Dedifferentiated amniotic fluid mesenchymal stem cell (primary cell): Measurements from ENCODE around the gene CLIC4.
"Not testable (repeated sequence)": the region's sequence is repeated elsewhere in the genome, so short reads cannot be mapped to it uniquely, and the experiment has no call there.

Source experiments
- DNase-seq: peaks from one replicate; pipeline ENCODE4 v3.0.0-alpha.2; 2016; ENCODE audit errors: extremely low spot score

Gene CLIC4

GRCh38 chr1:24875257-24875656, 130.0 kb downstream of the CLIC4 start:
- no peak for DNase-seq

- no peak for DNase-seq
Measured at GRCh38 chr1:24875991-24876506, 130.8 kb downstream of the CLIC4 start.

DNA sequence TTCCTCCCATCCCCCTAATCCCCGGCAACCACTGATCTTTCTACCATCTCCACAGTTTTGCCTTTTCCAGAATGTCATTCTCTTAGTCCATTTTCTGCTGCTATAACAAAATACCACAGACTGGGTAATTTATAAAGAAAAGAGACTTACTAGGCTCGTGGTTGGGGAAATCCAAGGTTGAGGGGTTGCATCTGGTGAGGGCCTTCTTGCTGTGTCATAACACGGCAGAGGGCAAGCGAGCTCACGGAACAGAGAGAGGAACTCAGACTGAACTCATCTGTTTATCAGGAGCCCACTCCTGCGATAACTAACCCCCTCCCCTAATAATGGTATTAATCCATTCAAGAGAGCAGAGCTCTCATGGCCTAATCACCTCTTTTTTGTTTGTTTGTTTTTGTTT, 132.8 kb downstream of the CLIC4 start:
- DNase-seq, result no peak

DNA sequence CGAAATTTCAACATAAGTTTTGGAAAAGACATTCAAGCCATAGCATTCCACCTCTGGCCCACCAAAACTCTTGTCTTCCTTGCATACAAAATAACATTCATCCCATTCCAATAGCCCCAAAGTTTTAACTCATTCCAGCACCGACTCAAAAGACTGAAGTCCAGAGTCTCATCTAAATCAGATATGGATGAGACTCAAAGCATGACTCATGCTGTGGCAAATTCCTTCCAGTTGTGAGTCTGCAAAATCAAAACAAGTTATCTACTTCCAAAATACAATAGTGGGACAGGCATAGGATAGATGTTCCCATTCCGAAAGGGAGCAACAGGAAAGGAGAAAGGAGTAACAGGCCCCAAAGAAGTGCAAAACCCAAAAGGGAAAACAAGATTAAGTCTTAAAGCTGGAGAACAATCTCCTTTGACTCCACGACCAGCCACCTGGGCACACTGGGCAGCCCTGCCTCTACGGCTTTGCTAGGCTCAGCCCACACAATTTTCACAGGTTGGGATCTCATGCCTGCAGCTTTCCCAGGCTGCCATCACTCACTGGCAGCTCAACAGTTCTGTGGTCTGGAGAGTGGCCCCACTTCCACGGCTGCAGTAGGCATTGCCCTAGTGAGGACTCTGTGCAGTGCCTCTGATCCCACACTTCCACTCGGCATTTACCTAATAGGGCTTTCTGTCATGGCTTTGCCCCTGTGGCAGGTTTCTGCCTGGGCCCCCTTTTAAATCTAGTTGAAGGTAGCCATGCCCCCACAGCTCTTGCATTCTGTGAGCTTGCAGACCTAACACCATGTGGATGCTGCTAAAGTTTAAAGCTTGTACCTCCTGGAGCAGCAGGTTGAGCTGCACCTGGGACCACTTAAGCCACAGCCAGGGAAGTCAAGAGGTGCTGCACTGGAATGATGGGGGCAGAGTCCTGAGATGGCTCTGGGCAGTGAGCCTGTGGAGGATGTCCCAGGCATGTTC, 133.8 kb downstream of the CLIC4 start:
- DNase-seq, result no peak

DNA sequence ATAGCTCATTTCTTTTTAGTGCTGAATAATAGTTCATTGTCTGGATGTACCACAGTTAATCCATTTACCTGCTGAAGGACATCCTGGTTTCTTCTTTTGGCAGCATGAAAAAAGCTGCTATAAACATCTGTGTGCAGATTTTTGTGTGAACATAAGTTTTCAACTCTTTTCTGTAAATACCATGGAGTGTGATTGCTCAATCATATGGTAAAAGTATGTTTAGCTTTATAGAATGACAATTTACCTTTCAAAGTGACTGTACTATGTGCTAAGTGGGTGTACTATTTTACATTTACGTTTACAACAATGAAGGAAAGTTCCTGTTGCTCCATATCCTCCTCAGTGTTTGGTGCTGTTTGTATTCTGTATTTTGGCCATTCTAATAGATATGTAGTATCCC, 135.8 kb downstream of the CLIC4 start:
- DNase-seq, result no peak

DNA sequence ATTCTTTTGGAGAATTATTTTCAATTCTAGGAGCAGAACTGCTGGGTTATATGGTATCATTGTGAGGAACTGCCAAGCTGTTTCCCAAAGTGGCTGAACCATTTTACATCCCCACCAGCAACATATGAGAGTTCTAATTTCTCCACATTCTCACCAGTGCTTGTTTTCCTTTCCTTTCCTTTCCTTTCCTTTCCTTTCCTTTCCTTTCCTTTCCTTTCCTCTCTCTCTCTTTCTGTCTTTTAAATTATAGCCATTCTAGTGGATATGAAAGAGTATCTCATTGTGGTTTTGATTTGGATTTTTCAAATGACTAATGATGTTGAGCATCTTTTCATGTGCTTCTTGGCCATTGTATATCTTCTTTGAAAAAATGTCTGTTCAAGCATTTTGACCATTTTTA, 139.5 kb downstream of the CLIC4 start:
- DNase-seq, result no peak

- DNase-seq, result no peak
Measured at GRCh38 chr1:24886241-24886640, 141.0 kb downstream of the CLIC4 start.

DNA sequence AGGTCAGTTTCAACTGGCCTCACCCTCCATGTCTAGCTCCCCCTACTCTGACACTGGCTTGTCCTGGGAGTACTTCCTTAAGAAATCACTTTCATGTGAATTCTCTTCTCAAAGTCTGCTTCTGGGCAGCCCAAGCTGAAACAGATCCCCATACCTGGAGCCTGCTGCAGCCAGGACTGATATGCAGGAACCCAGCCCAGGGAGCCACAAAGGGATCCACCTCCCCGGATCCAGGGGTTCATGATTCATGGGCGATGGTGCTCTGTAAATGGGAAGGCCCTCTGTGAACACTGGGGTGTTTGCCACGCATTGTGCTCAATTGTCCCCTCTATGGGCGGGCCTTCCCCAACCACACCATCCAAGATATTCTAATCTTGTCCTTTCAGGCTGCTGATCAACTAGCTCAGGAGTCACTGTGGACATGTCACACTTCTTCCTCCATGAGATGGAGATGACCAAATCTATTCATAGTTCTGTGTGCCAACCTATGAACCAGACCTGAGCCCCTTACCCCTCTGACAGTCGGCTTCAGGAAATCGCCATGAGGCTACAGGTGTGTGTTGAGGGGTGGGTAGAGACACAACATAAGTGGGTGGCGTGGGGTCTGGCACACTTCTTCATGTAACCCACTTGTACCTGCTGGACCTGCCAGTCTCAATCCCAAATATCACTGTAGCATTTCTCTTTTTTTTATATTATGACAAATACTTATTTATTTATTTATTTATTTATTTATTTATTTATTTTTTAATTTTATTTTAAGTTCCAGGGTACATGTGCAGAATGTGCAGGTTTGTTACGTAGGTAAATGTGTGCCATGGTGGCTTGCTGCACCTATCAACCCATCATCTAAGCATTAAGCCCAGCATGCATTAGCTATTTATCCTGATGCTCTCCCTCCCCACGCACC, 143.1 kb downstream of the CLIC4 start:
- DNase-seq, result no peak

DNA sequence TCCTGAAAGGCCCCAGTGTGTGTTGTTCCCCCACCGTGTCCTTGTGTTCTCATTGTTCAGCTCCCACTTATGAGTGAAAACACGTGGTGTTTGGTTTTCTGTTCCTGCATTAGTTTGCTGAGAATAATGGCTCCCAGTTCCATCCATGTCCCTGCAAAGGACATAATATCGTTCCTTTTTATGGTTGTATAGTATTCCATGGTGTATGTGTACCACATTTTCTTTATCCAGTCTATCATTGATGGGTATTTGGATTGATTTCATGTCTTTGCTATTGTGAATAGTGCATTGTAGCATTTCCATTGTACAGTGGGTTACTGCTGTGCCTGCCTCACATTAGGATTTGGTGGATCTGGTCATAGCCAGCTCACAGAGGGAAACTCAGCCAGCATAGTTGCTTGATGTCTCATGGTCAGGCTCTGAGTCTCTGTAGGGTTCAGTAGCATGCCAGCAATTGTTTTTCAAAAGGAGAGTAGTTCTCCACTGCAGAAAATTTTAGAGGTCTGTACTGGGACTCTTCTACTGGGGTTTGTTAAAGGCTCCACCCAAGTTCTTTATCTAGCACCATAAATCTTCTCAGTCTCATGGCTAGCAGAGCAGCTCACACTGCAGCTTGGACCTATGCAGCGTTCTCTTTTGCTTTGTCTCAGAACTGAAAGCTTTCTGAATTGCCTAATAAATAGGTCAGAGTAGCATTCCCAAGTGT, 143.9 kb downstream of the CLIC4 start:
- peak; percentile 31 for DNase-seq

DNA sequence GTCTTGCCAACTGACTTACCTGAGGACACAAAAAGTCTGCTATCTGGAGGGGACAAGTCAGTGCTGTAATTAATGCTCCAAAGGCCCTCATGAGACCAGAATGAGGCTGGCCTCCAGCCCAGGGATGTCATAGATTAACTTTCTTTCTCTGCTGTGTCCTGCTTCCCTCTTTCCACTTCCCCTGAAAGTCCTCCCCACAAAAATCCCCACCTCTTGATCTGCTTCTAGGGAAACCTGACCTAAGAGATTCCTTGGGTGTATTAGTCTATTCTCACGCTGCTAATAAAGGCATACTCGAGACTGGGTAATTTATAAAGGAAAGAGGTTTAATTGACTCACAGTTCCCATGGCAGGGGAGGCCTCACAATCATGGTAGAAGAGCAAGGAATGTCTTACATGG, 145.6 kb downstream of the CLIC4 start:
- no peak for DNase-seq

- DNase-seq, result not testable (repeated sequence)
Measured at GRCh38 chr1:24891367-24891766, 146.1 kb downstream of the CLIC4 start.

- DNase-seq, result no peak
Measured at GRCh38 chr1:24892188-24893153, 147.2 kb downstream of the CLIC4 start.

DNA sequence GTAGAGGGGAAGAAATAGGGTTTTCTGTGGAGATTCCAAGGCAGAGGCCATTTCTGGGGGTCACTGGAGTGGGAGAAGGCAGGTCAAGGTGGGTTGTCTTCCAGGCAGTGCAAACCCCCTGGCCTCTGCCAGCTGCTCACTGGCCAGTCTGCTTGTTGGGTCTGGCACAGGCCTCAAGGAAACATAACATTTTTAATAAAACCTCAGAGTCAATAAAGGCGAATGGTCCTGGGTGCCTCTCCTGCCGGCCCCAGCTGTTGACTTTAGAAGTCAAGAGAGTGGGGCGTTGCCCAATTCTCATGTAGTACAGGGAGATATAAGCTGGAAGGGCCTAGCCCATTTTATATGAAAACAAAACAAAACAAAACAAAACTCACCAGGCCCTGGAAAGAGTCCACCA, 148.2 kb downstream of the CLIC4 start:
- no peak for DNase-seq
